KMS-11 (cell line): ENCODE data around the gene C12orf56.
"Not testable (repeated sequence)": the region's sequence is repeated elsewhere in the genome, so short reads cannot be mapped to it uniquely, and the experiment has no call there.

Experiments used
- H2AFZ ChIP-seq: fragments of 200-600 bp; sonication (generic); 2 replicates; pipeline ENCODE4 v1.6.1; 2016; ENCODE audit warnings: antibody characterized with exemption, mixed run types, low read depth
- H3K27ac ChIP-seq: fragments of 200-600 bp; sonication (generic); 2 replicates; pipeline ENCODE4 v1.6.1; 2016; ENCODE audit warnings: mild to moderate bottlenecking, mixed run types
- H3K27me3 ChIP-seq: fragments of 200-600 bp; sonication (generic); 2 replicates; pipeline ENCODE4 v1.6.1; 2017; ENCODE audit warnings: mild to moderate bottlenecking, low read depth, mixed run types, moderate library complexity; ENCODE audit not compliant: insufficient read depth
- H3K36me3 ChIP-seq: fragments of 200-600 bp; sonication (generic); 2 replicates; pipeline ENCODE4 v1.6.1; 2017; ENCODE audit warnings: mild to moderate bottlenecking, mixed run types; ENCODE audit not compliant: insufficient read depth
- H3K4me1 ChIP-seq: fragments of 200-600 bp; sonication (generic); 2 replicates; pipeline ENCODE4 v1.6.1; 2016; ENCODE audit warnings: mild to moderate bottlenecking, low read depth, mixed run types; ENCODE audit not compliant: poor library complexity, severe bottlenecking
- H3K4me2 ChIP-seq: fragments of 200-600 bp; sonication (generic); 2 replicates; pipeline ENCODE4 v1.7.0; 2016; ENCODE audit warnings: mild to moderate bottlenecking, mixed run types
- H3K4me3 ChIP-seq: fragments of 200-600 bp; sonication (generic); IDR thresholded peaks from 2 replicates; pipeline ENCODE4 v1.6.1; 2017; ENCODE audit warnings: low read depth, low read length, mixed read lengths; ENCODE audit not compliant: insufficient read depth
- H3K79me2 ChIP-seq: fragments of 200-600 bp; sonication (generic); 2 replicates; pipeline ENCODE4 v1.6.1; 2016; ENCODE audit warnings: low read depth, mixed run types; ENCODE audit not compliant: insufficient read depth
- H3K9ac ChIP-seq: fragments of 200-600 bp; sonication (generic); 2 replicates; pipeline ENCODE4 v1.6.1; 2016; ENCODE audit warnings: mild to moderate bottlenecking, mixed run types
- H4K20me1 ChIP-seq: fragments of 200-600 bp; sonication (generic); 2 replicates; pipeline ENCODE4 v1.6.1; 2016; ENCODE audit warnings: mild to moderate bottlenecking, mixed run types; ENCODE audit not compliant: insufficient read depth
- CTCF ChIP-seq: fragments of 200-600 bp; sonication (generic); conservative IDR thresholded peaks from 2 replicates; pipeline ENCODE4 v1.6.1; 2017; ENCODE audit warnings: low read depth, mild to moderate bottlenecking, antibody characterized with exemption, low read length, moderate library complexity, mixed read lengths

C12orf56 gene

GRCh38 chr12:64320611-64321010 is 69.9 kb downstream of the C12orf56 start:
- Histone ChIP-seq H4K20me1 (no peaks in the 10 kb centered on the region), H3K27ac (no peak overlapping the region), H3K4me3 (no peak overlapping the region), H3K79me2 (no peaks in the 10 kb centered on the region), H2AFZ (no peak overlapping the region), H3K4me2 (no peak overlapping the region), H3K36me3 (no peaks in the 10 kb centered on the region), H3K9ac (no peak overlapping the region), H3K27me3 (no peaks in the 10 kb centered on the region), H3K4me1 (no peaks in the 10 kb centered on the region)
- no peak for TF ChIP-seq CTCF

GRCh38 chr12:64319540-64320225 is 70.9 kb downstream of the C12orf56 start:
- not testable (repeated sequence) for H3K9ac ChIP-seq, H3K79me2 ChIP-seq, H4K20me1 ChIP-seq, H3K27ac ChIP-seq, H3K4me1 ChIP-seq, H3K4me3 ChIP-seq, H3K4me2 ChIP-seq, H3K36me3 ChIP-seq, H2AFZ ChIP-seq, H3K27me3 ChIP-seq

- Histone ChIP-seq H3K27me3 (no peaks in the 10 kb centered on the region), H3K4me3 (no peak overlapping the region), H3K27ac (no peak overlapping the region), H3K4me2 (no peak overlapping the region), H3K4me1 (no peaks in the 10 kb centered on the region), H3K9ac (no peak overlapping the region), H3K79me2 (no peaks in the 10 kb centered on the region), H3K36me3 (no peaks in the 10 kb centered on the region), H2AFZ (no peak overlapping the region), H4K20me1 (no peaks in the 10 kb centered on the region)
- no peak for TF ChIP-seq CTCF
These were observed 72.0 kb downstream of the C12orf56 start for GRCh38 chr12:64318605-64319004.

- Histone ChIP-seq H3K27me3 (no peaks in the 10 kb centered on the region), H3K4me3 (no peak overlapping the region), H3K4me2 (no peak overlapping the region), H3K4me1 (no peaks in the 10 kb centered on the region), H3K9ac (no peak overlapping the region), H3K27ac (no peak overlapping the region), H4K20me1 (no peaks in the 10 kb centered on the region), H3K79me2 (no peaks in the 10 kb centered on the region), H2AFZ (no peak overlapping the region), H3K36me3 (no peaks in the 10 kb centered on the region)
- no peak for TF ChIP-seq CTCF
These were observed 78.7 kb downstream of the C12orf56 start for GRCh38 chr12:64311877-64312276.

- no peaks in the 10 kb centered on the region for H4K20me1 ChIP-seq
- no peaks in the 10 kb centered on the region for H3K79me2 ChIP-seq
- no peak overlapping the region for H3K9ac ChIP-seq
- no peaks in the 10 kb centered on the region for H3K4me1 ChIP-seq
- H3K4me2 ChIP-seq: no peak overlapping the region
- H3K27me3 ChIP-seq: no peaks in the 10 kb centered on the region
- H3K4me3 ChIP-seq: no peak overlapping the region
- H3K27ac ChIP-seq: no peak overlapping the region
- no peak for TF ChIP-seq CTCF
- H3K36me3 ChIP-seq: no peaks in the 10 kb centered on the region
- no peak overlapping the region for H2AFZ ChIP-seq
These were observed 86.0 kb downstream of the C12orf56 start for GRCh38 chr12:64304571-64304970.
